GM12891 (cell line): ENCODE measurements around the gene SHISA6.

Experiments used
- DNase-seq: peaks from one replicate; pipeline ENCODE4 v3.0.0; 2011; ENCODE audit warnings: low spot score; ENCODE audit not compliant: insufficient read length
- FAIRE-seq: peaks from 2 replicates; lab custom pipeline; 2011; peaks lifted over from hg19 to GRCh38; lab: Jason Lieb, UNC
- PAX5 ChIP-seq: IDR thresholded peaks from 2 replicates; pipeline ENCODE4 v1.6.1; 2011; ENCODE audit warnings: low read length, moderate library complexity, mild to moderate bottlenecking; ENCODE audit not compliant: insufficient read depth, severe bottlenecking
- POLR2A ChIP-seq: IDR thresholded peaks from 2 replicates; pipeline ENCODE4 v1.6.1; 2011; ENCODE audit warnings: low read depth, low read length, control low read depth
- POLR2AphosphoS5 ChIP-seq: IDR thresholded peaks from 2 replicates; pipeline ENCODE4 v1.6.1; 2011; ENCODE audit warnings: low read depth, low read length, control low read depth
- POU2F2 ChIP-seq: IDR thresholded peaks from 2 replicates; pipeline ENCODE4 v1.6.1; 2011; ENCODE audit warnings: low read depth, mild to moderate bottlenecking, control low read depth, low read length, moderate library complexity
- SPI1 ChIP-seq: IDR thresholded peaks from 2 replicates; pipeline ENCODE4 v1.6.1; 2011; ENCODE audit warnings: low read depth, low read length, control low read depth
- TAF1 ChIP-seq: IDR thresholded peaks from 2 replicates; pipeline ENCODE4 v1.6.1; 2011; ENCODE audit warnings: low read depth, low read length, control low read depth

The SHISA6 gene

DNA sequence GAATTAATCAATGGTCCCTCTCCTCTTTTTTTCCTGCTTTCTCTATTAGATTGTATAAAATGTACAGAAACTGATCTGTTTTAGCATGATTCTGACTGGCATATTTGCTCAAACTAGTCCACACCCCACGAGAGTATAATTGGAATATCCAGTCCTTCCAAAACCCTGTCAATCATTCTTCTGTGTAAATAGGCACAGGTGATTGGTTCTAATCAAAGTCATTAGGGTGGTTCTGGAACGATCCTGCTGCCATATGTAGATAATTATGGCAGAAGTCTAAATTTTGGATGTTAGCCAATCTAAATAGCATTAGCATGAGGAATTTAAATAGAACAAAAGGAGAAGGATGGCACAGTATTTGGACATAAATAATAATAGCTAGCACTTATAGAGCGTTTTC lies 165.7 kb downstream of the SHISA6 start:
- no peak for FAIRE-seq
- DNase-seq: no peak
- TF ChIP-seq TAF1 (no peak), PAX5 (no peak), POU2F2 (no peak), POLR2AphosphoS5 (no peak), POLR2A (no peak), SPI1 (no peak)

DNA sequence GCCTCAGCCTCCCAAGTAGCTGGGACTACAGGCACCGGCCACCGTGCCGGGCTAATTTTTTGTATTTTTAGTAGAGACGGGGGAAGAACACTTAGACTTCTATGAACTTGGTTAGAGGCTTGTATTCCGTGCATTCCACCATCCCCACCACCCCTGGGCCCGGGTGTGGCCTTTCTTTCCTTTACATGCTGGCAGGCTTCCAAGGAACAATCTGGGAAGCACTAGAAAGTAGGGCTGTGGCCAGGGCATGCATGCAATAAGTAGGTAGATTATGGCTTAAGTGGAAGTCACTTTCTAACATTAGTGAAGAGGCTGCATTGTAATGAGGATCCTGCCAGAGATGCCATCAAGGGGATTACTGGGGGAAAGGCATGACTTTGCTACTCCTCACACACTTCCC lies 171.6 kb downstream of the SHISA6 start:
- no peak for TF ChIP-seq POU2F2
- no peak for TF ChIP-seq POLR2A
- TF ChIP-seq PAX5: no peak
- no peak for TF ChIP-seq SPI1
- TF ChIP-seq TAF1: no peak
- no peak for TF ChIP-seq POLR2AphosphoS5
- DNase-seq (no peak), FAIRE-seq (no peak)

GRCh38 chr17:11418342-11418741 lies 177.3 kb downstream of the SHISA6 start:
- TF ChIP-seq POU2F2 (no peak), POLR2A (no peak), PAX5 (no peak), TAF1 (no peak), SPI1 (no peak), POLR2AphosphoS5 (no peak)
- DNase-seq (no peak), FAIRE-seq (no peak)

DNA sequence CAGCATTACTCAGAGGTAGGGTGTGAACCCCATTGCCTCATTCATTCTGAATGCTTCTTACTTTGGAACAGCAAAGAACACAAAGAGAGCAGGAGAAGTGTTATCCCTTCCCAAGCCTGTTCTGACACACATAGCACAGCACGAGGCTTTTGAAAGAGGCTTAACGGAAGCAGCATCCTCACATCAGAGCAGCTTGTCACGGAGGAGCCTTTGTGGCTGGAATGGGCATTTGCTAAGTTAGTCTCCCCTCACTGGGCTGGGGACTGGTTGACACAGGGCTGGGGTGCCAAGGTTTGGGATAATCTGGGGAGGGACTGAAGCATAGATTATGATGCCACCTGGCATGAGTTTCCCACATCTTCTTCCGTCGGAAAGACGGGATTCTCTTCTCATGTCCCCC lies 189.7 kb downstream of the SHISA6 start:
- TF ChIP-seq TAF1 (no peak), SPI1 (no peak), POLR2A (no peak), POU2F2 (no peak), POLR2AphosphoS5 (no peak), PAX5 (no peak)
- DNase-seq (no peak), FAIRE-seq (no peak)

DNA sequence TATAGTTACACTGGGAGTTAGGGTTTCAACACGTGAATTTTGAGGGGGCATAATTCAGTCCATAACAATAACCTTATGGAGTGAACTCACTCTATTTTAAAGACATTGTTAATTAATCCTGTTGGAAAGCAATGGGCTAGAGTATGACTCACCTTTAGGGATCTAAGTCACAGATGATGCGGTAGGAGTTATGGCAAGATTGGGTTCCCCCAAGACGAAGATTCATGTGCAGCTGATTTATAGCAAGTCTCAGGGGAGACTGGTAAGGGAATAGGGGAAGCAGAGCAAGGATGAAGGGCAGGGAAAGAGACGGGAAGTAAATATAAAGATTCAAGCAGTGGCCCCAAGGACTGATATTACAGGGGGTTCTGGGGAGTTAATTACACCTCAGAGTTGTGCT lies 197.7 kb downstream of the SHISA6 start:
- TF ChIP-seq SPI1 (no peak), TAF1 (no peak), POU2F2 (no peak), POLR2AphosphoS5 (no peak), PAX5 (no peak), POLR2A (no peak)
- no peak for DNase-seq
- no peak for FAIRE-seq

GRCh38 chr17:11441004-11441403 lies 200.0 kb downstream of the SHISA6 start:
- no peak for TF ChIP-seq SPI1
- no peak for TF ChIP-seq POLR2AphosphoS5
- TF ChIP-seq PAX5: no peak
- TF ChIP-seq POLR2A: no peak
- TF ChIP-seq TAF1: no peak
- TF ChIP-seq POU2F2: no peak
- DNase-seq: no peak
- no peak for FAIRE-seq

DNA sequence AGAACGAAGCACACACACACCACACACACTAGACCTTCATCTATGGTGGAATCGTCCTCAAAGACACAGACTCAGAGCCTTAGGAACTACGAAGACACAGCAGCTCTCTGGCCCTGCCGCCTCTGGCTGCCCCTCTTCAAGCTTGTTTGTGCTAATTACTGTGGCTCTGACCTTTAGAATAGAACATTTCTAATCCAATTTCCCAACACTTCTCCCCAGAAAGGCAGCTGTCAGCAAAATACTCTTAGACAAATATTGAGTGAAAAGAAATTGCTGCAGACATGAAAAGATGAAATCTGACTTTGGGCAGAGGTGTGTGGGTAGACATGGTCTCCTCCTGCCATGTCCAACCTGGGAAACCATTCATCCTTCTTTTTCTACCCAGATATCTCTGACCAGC lies 205.3 kb downstream of the SHISA6 start:
- TF ChIP-seq POLR2AphosphoS5: no peak
- no peak for TF ChIP-seq SPI1
- TF ChIP-seq TAF1: no peak
- TF ChIP-seq POLR2A: no peak
- no peak for TF ChIP-seq POU2F2
- no peak for TF ChIP-seq PAX5
- DNase-seq (no peak), FAIRE-seq (no peak)

- TF ChIP-seq SPI1 (no peak), POU2F2 (no peak), TAF1 (no peak), PAX5 (no peak), POLR2A (no peak), POLR2AphosphoS5 (no peak)
- DNase-seq (no peak), FAIRE-seq (no peak)
These were observed 213.1 kb downstream of the SHISA6 start for GRCh38 chr17:11454096-11454495.

- TF ChIP-seq POU2F2 (no peak), PAX5 (no peak), SPI1 (no peak), TAF1 (no peak), POLR2A (no peak), POLR2AphosphoS5 (no peak)
These were observed 217.3 kb downstream of the SHISA6 start for GRCh38 chr17:11458279-11458678.

More at GRCh38 chr17:11458279-11458678, 217.3 kb downstream of the SHISA6 start:
- FAIRE-seq: no peak
- DNase-seq: no peak
